ENCODE measurements around the gene TSC2. TPM values are rescaled to one million over a fixed set of nuclear protein-coding genes. Genes with fewer than 3 reads are reported as not detected.
"Not testable (repeated sequence)": the region's sequence is repeated elsewhere in the genome, so short reads cannot be mapped to it uniquely, and the experiment has no call there.

Gene TSC2
- total and polyA plus RNA-seq, 8 donors, result 40.8 to 369 (median 76.0) TPM

GRCh38 chr16:2096853-2097595, 49.2 kb downstream of the TSC2 start:
- intact Hi-C loops (cut with DNase I; ENCODE audit: low total_unique reads), result no loop called here
- Histone ChIP-seq H3K9me3 (no peaks in the 10 kb centered on the region), H3K27me3 (no peaks in the 10 kb centered on the region), H3K27ac (no peak overlapping the region), H3K36me3 (peaks cover 60 to 95% (median 94%) of the 10 kb centered on the region in 4 donors), H3K4me1 (peaks cover 6 to 20% (median 13%) of the 10 kb centered on the region in 4 donors), H3K4me3 (no peak overlapping the region)
- TF ChIP-seq POLR2A (IDR thresholded peaks at IDR 0.05) (no peak), POLR2AphosphoS5 (IDR thresholded peaks at IDR 0.05) (no peak), EP300 (IDR thresholded peaks at IDR 0.05) (no peak), CTCF (IDR thresholded peaks at IDR 0.05) (no peak)
- peak in 1 of 2 donors; percentile 18 for DNase-seq
- 45 to 73% (median 65%) methylated on average over 9 to 25 of the region's 25 CpGs for WGBS, 5 donors

GRCh38 chr16:2097689-2098088, 49.9 kb downstream of the TSC2 start:
- Histone ChIP-seq H3K36me3 (peaks cover 58 to 95% (median 94%) of the 10 kb centered on the region in 4 donors), H3K4me1 (peaks cover 0 to 13% (median 6%) of the 10 kb centered on the region in 4 donors)
- intact Hi-C loops (cut with DNase I; ENCODE audit: low total_unique reads); H3K27ac ChIP-seq; H3K27me3 ChIP-seq; DNase-seq; H3K4me3 ChIP-seq; H3K9me3 ChIP-seq: not testable (repeated sequence)
- WGBS, 5 donors, result 90 to 97% (median 94%) methylated on average over 6 to 14 of the region's 14 CpGs

GRCh38 chr16:2101581-2101980, 53.8 kb downstream of the TSC2 start:
- WGBS, 5 donors, result 86 to 94% (median 92%) methylated on average over 12 to 13 of the region's 16 CpGs
- H3K36me3 ChIP-seq, result peaks cover 50 to 83% (median 82%) of the 10 kb centered on the region in 4 donors
- H3K4me3 ChIP-seq; DNase-seq; H3K9me3 ChIP-seq; H3K27me3 ChIP-seq; H3K27ac ChIP-seq; H3K4me1 ChIP-seq; intact Hi-C loops (cut with DNase I; ENCODE audit: low total_unique reads): not testable (repeated sequence)

- H3K9me3 ChIP-seq, result no peaks in the 10 kb centered on the region
- intact Hi-C loops (cut with DNase I; ENCODE audit: low total_unique reads), result no loop called here
- no peak for DNase-seq
- peaks cover 0 to under 1% (median 0%) of the 10 kb centered on the region in 4 donors for H3K4me1 ChIP-seq
- H3K27ac ChIP-seq, result no peak overlapping the region
- 90 to 97% (median 95%) methylated on average over 8 to 19 of the region's 19 CpGs; no CpG with 5 or more reads in 1 of the 5 donors for WGBS, 5 donors
- no peak for TF ChIP-seq CTCF (IDR thresholded peaks at IDR 0.05)
- TF ChIP-seq POLR2AphosphoS5 (IDR thresholded peaks at IDR 0.05), result no peak
- TF ChIP-seq POLR2A (IDR thresholded peaks at IDR 0.05), result no peak
- no peak for TF ChIP-seq EP300 (IDR thresholded peaks at IDR 0.05)
- H3K27me3 ChIP-seq, result no peaks in the 10 kb centered on the region
- H3K4me3 ChIP-seq, result no peak overlapping the region
- peaks cover 43 to 82% (median 80%) of the 10 kb centered on the region in 4 donors for H3K36me3 ChIP-seq
Observed at GRCh38 chr16:2102471-2102870, 54.7 kb downstream of the TSC2 start.

- WGBS, 5 donors, result 82 to 94% (median 87%) methylated on average over 2 to 19 of the region's 20 CpGs
- DNase-seq; H3K27me3 ChIP-seq; H3K9me3 ChIP-seq; H3K27ac ChIP-seq; H3K4me1 ChIP-seq; intact Hi-C loops (cut with DNase I; ENCODE audit: low total_unique reads); H3K4me3 ChIP-seq: not testable (repeated sequence)
- H3K36me3 ChIP-seq, result peaks cover 47 to 88% (median 86%) of the 10 kb centered on the region in 4 donors
Observed at GRCh38 chr16:2104464-2104863, 56.7 kb downstream of the TSC2 start.

- intact Hi-C loops (cut with DNase I; ENCODE audit: low total_unique reads); DNase-seq; H3K27ac ChIP-seq: not testable (repeated sequence)
Observed at GRCh38 chr16:2105291-2105690, 57.5 kb downstream of the TSC2 start.

GRCh38 chr16:2105769-2106168, 58.0 kb downstream of the TSC2 start:
- WGBS, 5 donors, result 75 to 100% (median 83%) methylated on average over 1 to 20 of the region's 22 CpGs
- intact Hi-C loops (cut with DNase I; ENCODE audit: low total_unique reads); H3K27ac ChIP-seq; DNase-seq; H3K4me3 ChIP-seq; H3K4me1 ChIP-seq; H3K27me3 ChIP-seq; H3K9me3 ChIP-seq: not testable (repeated sequence)
- peaks cover 46 to 88% (median 86%) of the 10 kb centered on the region in 4 donors for H3K36me3 ChIP-seq

More at GRCh38 chr16:2105291-2105690, 57.5 kb downstream of the TSC2 start:
- not testable (repeated sequence) for H3K4me3 ChIP-seq, H3K27me3 ChIP-seq, H3K4me1 ChIP-seq, H3K9me3 ChIP-seq
- WGBS, 5 donors, result 84 to 96% (median 94%) methylated on average over 17 to 21 of the region's 21 CpGs
- H3K36me3 ChIP-seq, result peaks cover 46 to 88% (median 86%) of the 10 kb centered on the region in 4 donors

- WGBS, 5 donors, result 92 to 96% (median 94%) methylated on average over 26 to 38 of the region's 38 CpGs
- DNase-seq; H3K27me3 ChIP-seq; H3K9me3 ChIP-seq; H3K4me1 ChIP-seq; H3K4me3 ChIP-seq; intact Hi-C loops (cut with DNase I; ENCODE audit: low total_unique reads); H3K27ac ChIP-seq: not testable (repeated sequence)
- peaks cover 50 to 88% (median 86%) of the 10 kb centered on the region in 4 donors for H3K36me3 ChIP-seq
Observed at GRCh38 chr16:2106211-2106610, 58.4 kb downstream of the TSC2 start.

- intact Hi-C loops (cut with DNase I; ENCODE audit: low total_unique reads); H3K27ac ChIP-seq; DNase-seq; H3K9me3 ChIP-seq; H3K27me3 ChIP-seq; H3K4me1 ChIP-seq; H3K4me3 ChIP-seq: not testable (repeated sequence)
- 67 to 90% (median 86%) methylated on average over 13 to 17 of the region's 17 CpGs for WGBS, 5 donors
- H3K36me3 ChIP-seq, result peaks cover 55 to 88% (median 87%) of the 10 kb centered on the region in 4 donors
Observed at GRCh38 chr16:2107121-2107790, 59.5 kb downstream of the TSC2 start.
